RCC 7860 (cell line): ENCODE data around the gene CELF1.

Experiments used
- DNase-seq: peaks from one replicate; pipeline ENCODE4 v3.0.0-alpha.2; 2015; ENCODE audit warnings: low spot score
- FAIRE-seq: peaks from 2 replicates; lab custom pipeline; 2012; peaks lifted over from hg19 to GRCh38; lab: Jason Lieb, UNC

The CELF1 gene

GRCh38 chr11:47511917-47512316 is 41.0 kb downstream of the CELF1 start:
- no peak for FAIRE-seq
- DNase-seq, result no peak

GRCh38 chr11:47510209-47510608 is 42.7 kb downstream of the CELF1 start:
- DNase-seq (no peak), FAIRE-seq (no peak)

GRCh38 chr11:47509077-47509536 is 43.8 kb downstream of the CELF1 start:
- DNase-seq (no peak), FAIRE-seq (no peak)

- FAIRE-seq (no peak), DNase-seq (no peak)
Measured at GRCh38 chr11:47508240-47508957, 44.5 kb downstream of the CELF1 start.

GRCh38 chr11:47507563-47508239 is 45.2 kb downstream of the CELF1 start:
- DNase-seq, result no peak
- FAIRE-seq, result no peak

GRCh38 chr11:47506795-47507562 is 46.0 kb downstream of the CELF1 start:
- FAIRE-seq, result no peak

GRCh38 chr11:47506373-47506772 is 46.6 kb downstream of the CELF1 start:
- FAIRE-seq (no peak), DNase-seq (no peak)

More at GRCh38 chr11:47506795-47507562, 46.0 kb downstream of the CELF1 start:
- no peak for DNase-seq

- DNase-seq (no peak), FAIRE-seq (no peak)
Measured at GRCh38 chr11:47504910-47505309, 48.0 kb downstream of the CELF1 start.

- FAIRE-seq (no peak), DNase-seq (no peak)
Measured at GRCh38 chr11:47503227-47503626, 49.7 kb downstream of the CELF1 start.

GRCh38 chr11:47502767-47503166 is 50.2 kb downstream of the CELF1 start:
- no peak for FAIRE-seq
- DNase-seq, result no peak

- no peak for DNase-seq
- no peak for FAIRE-seq
Measured at GRCh38 chr11:47501101-47501500, 51.8 kb downstream of the CELF1 start.

GRCh38 chr11:47500121-47500520 is 52.8 kb downstream of the CELF1 start:
- DNase-seq (no peak), FAIRE-seq (no peak)

GRCh38 chr11:47499614-47500013 is 53.3 kb downstream of the CELF1 start:
- FAIRE-seq, result no peak
- no peak for DNase-seq

- no peak for FAIRE-seq
- DNase-seq, result no peak
Measured at GRCh38 chr11:47499161-47499560, 53.8 kb downstream of the CELF1 start.

GRCh38 chr11:47498584-47499152 is 54.3 kb downstream of the CELF1 start:
- FAIRE-seq (no peak), DNase-seq (no peak)

GRCh38 chr11:47498149-47498548 is 54.8 kb downstream of the CELF1 start:
- FAIRE-seq, result no peak
- DNase-seq, result no peak

GRCh38 chr11:47496808-47497207 is 56.1 kb downstream of the CELF1 start:
- FAIRE-seq (no peak), DNase-seq (no peak)

- FAIRE-seq (no peak), DNase-seq (no peak)
Measured at GRCh38 chr11:47495856-47496217, 57.1 kb downstream of the CELF1 start.

GRCh38 chr11:47495011-47495855 is 57.7 kb downstream of the CELF1 start:
- DNase-seq (no peak), FAIRE-seq (no peak)

- DNase-seq (no peak), FAIRE-seq (no peak)
Measured at GRCh38 chr11:47489395-47489755, 63.6 kb downstream of the CELF1 start.
